GM12864 (cell line): ENCODE measurements around the gene TTC21A.

Experiments
- DNase-seq: peaks from one replicate; pipeline ENCODE4 v3.0.0-alpha.2; 2011; ENCODE audit warnings: low read depth
- H3K4me3 ChIP-seq: 2 replicates; pipeline ENCODE4 v1.5.1; 2011; ENCODE audit warnings: mild to moderate bottlenecking, low read depth, low read length, control low read depth
- CTCF ChIP-seq: IDR thresholded peaks from 2 replicates; pipeline ENCODE4 v1.5.1; 2011; ENCODE audit warnings: low read depth, mild to moderate bottlenecking, moderate library complexity, low read length, control low read depth, inconsistent platforms; ENCODE audit errors: missing control alignments

TTC21A gene

GRCh38 chr3:39103324-39103693 lies 4.2 kb upstream of the TTC21A start:
- peak; percentile 32 for TF ChIP-seq CTCF
- no peak for DNase-seq
- no peak overlapping the region for H3K4me3 ChIP-seq

GRCh38 chr3:39103791-39104552 lies 3.5 kb upstream of the TTC21A start:
- no peak overlapping the region for H3K4me3 ChIP-seq
- no peak for DNase-seq
- no peak for TF ChIP-seq CTCF

GRCh38 chr3:39104961-39105686 lies 2.4 kb upstream of the TTC21A start:
- H3K4me3 ChIP-seq, result no peak overlapping the region
- DNase-seq, result no peak
- TF ChIP-seq CTCF, result no peak

GRCh38 chr3:39105687-39106063 lies 1.8 kb upstream of the TTC21A start:
- no peak for DNase-seq
- H3K4me3 ChIP-seq, result no peak overlapping the region
- TF ChIP-seq CTCF, result no peak

- no peak for TF ChIP-seq CTCF
- DNase-seq, result no peak
- H3K4me3 ChIP-seq, result peak overlapping the region; percentile 88
Measured at GRCh38 chr3:39106281-39106811, 1.1 kb upstream of the TTC21A start.

DNA sequence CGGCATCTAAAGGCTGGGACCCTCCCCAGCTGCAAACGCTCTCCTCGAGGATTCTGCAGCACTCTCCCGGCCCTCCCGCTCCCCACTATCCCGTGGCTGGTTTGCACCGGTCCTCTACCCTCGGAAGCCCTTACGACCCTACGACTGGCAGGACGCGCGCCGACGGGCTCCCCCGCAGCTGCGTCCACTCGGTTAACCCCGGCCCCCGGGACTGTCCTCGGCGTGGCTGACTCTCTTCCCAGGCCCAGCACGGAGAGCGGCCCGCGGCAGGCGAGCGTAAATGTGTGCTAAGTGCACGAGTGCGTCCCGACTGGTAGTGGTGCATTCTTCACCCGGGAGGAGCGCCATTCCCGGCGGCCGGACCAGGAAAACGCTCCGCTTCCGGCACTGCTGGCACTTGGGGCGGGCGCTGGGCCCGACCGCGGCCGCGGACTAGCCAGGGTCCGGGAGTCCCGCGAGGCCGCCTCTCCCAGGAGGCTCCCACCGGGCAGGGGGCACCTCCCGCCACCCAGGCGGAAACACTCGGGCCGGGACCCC lies 561 bp upstream of the TTC21A start:
- no peak for TF ChIP-seq CTCF
- peak overlapping the region; percentile 88 for H3K4me3 ChIP-seq
- DNase-seq, result no peak
